Right lobe of liver (tissue), 6 donors: Measurements from ENCODE around the gene SGSM2. TPM values are rescaled to one million over a fixed set of nuclear protein-coding genes. Genes with fewer than 3 reads are reported as not detected.

Experiments
- ATAC-seq, 4 donors: fragments of 200-7000 bp; cut with Tn5 transposase; one replicate each; pipeline ENCODE4 v1.9.1; 2020; ENCODE audit warnings: mild to moderate bottlenecking in 4 of 4, moderate library complexity in 4 of 4
- DNase-seq, 3 donors: peaks; one replicate each; pipeline ENCODE4 v3.0.0-alpha.2; 2020
- H3K27ac ChIP-seq, 3 donors: fragments of 200-600 bp; one replicate each; pipeline ENCODE4 v1.8.0; 2022
- H3K27me3 ChIP-seq, 2 donors: fragments of 200-600 bp; one replicate each; pipeline ENCODE4 v1.8.0; 2022
- H3K36me3 ChIP-seq, 4 donors: fragments of 200-600 bp; sonication (generic) in 1 of 4; one replicate each; pipeline versions ENCODE4 v1.5.1 to v1.8.0; 2017 to 2022; ENCODE audit warnings: control low read depth in 1 of 4
- H3K4me1 ChIP-seq, 4 donors: fragments of 200-600 bp; sonication (generic) in 1 of 4; one replicate each; pipeline versions ENCODE4 v1.5.1 to v1.8.0; 2017 to 2022; ENCODE audit warnings: control low read depth in 1 of 4
- H3K4me3 ChIP-seq, 3 donors: fragments of 200-600 bp; one replicate each; pipeline ENCODE4 v1.8.0; 2022
- H3K9me3 ChIP-seq, 4 donors: fragments of 200-600 bp; sonication (generic) in 1 of 4; one replicate each; pipeline versions ENCODE4 v1.5.1 to v1.8.0; 2017 to 2022; ENCODE audit warnings: control low read depth in 1 of 4
- CTCF ChIP-seq, 4 donors: fragments of 200-600 bp in 3 of 4; fragments of 450-650 bp in 1 of 4; IDR thresholded peaks; one replicate each; pipeline versions ENCODE4 v1.5.1 to v1.8.0; 2016 to 2022; ENCODE audit warnings: antibody characterized with exemption in 4 of 4, mild to moderate bottlenecking in 2 of 4
- POLR2A ChIP-seq: fragments of 450-650 bp; IDR thresholded peaks from one replicate; pipeline ENCODE4 v1.6.1; 2017; ENCODE audit warnings: antibody characterized with exemption, mild to moderate bottlenecking
- WGBS: methylation state at CpG from one replicate; pipeline ENCODE4 v1.1.6; 2018; ENCODE audit warnings: low coverage, low lambda C conversion rate; ENCODE audit not compliant: insufficient coverage; ENCODE audit errors: missing lambda C conversion rate; 5-methylcytosine and 5-hydroxymethylcytosine counted together
- intact Hi-C, 2 donors: fragments of 100-400 bp; cut with DNase I; formaldehyde crosslinking; loops; one replicate each; pipeline versions ENCODE4 v1.11.2 to v1.14.1; 2022
- total RNA-seq, 6 experiments: library from RNA; depleted of rRNA in 2 of 6; stranded (reverse); fragments of >200 nt in 2 of 6; fragmentation: NEBNext Ultra II Directional in 3 of 6; extraction: Animal tissue kit (Norgen Biotek cat#: 25700) in 3 of 6; gene quantifications; one replicate each; pipeline versions ENCODE4 v1.1.0 to v1.2.4, GENCODE V29; 2016 to 2023
- donor health status: DM: no; HTN: yes; CAD: no.
- donor health status: DM: no; HTN: no; CAD: no.
- donor health status: DM: no; HTN: no; CAD: no.
- donor health status: DM: no; HTN: yes; CAD: no.
- donor health status: DM: no; HTN: yes; CAD: no.

Gene SGSM2
- total RNA-seq, 6 experiments from 2014 or later: 6.0 to 17.2 (median 13.2) TPM

GRCh38 chr17:2390199-2390836, 53.0 kb downstream of the SGSM2 start:
- H3K4me3 ChIP-seq: no peak overlapping the region
- ATAC-seq: no peak
- no peak overlapping the region for H3K27ac ChIP-seq
- no peak for DNase-seq
- no peaks in the 10 kb centered on the region for H3K27me3 ChIP-seq
- WGBS: 71% methylated on average over 5 of the region's 12 CpGs
- intact Hi-C loops: no loop called here
- peaks cover 0 to 13% (median 3%) of the 10 kb centered on the region in 4 donors for H3K36me3 ChIP-seq
- H3K9me3 ChIP-seq: no peaks in the 10 kb centered on the region
- TF ChIP-seq POLR2A (no peak), CTCF (IDR thresholded peaks at IDR 0.05) (no peak)
- H3K4me1 ChIP-seq: peaks cover 0 to 18% (median 5%) of the 10 kb centered on the region in 4 donors

GRCh38 chr17:2391597-2392251, 54.4 kb downstream of the SGSM2 start:
- no peaks in the 10 kb centered on the region for H3K27me3 ChIP-seq
- ATAC-seq (no peak), DNase-seq (peak in 1 of 3 donors; percentile 61)
- H3K27ac ChIP-seq: peak overlapping the region; percentile 41 to 98 (median 80)
- intact Hi-C loops: no loop called here
- peaks cover 0 to 8% (median 3%) of the 10 kb centered on the region in 4 donors for H3K36me3 ChIP-seq
- TF ChIP-seq CTCF (IDR thresholded peaks at IDR 0.05): no peak
- TF ChIP-seq POLR2A: no peak
- WGBS: 61% methylated on average over 17 of the region's 18 CpGs
- no peaks in the 10 kb centered on the region for H3K9me3 ChIP-seq
- H3K4me1 ChIP-seq: peaks cover 0 to 23% (median 11%) of the 10 kb centered on the region in 4 donors
- H3K4me3 ChIP-seq: peak overlapping the region in 2 of 3 donors; percentile 39 to 78

- 1% methylated on average over 21 of the region's 83 CpGs for WGBS
- no peak for TF ChIP-seq CTCF (IDR thresholded peaks at IDR 0.05)
- peak; percentile 67 for TF ChIP-seq POLR2A
- intact Hi-C loops: no loop called here
These were observed 55.2 kb downstream of the SGSM2 start for GRCh38 chr17:2392252-2393173.

GRCh38 chr17:2393174-2393953, 56.1 kb downstream of the SGSM2 start:
- Histone ChIP-seq H3K4me1 (peaks cover 0 to 33% (median 18%) of the 10 kb centered on the region in 4 donors), H3K4me3 (peak overlapping the region; percentile 72 to 87 (median 78)), H3K27me3 (no peaks in the 10 kb centered on the region), H3K27ac (peak overlapping the region; percentile 90 to 99 (median 98)), H3K9me3 (no peaks in the 10 kb centered on the region), H3K36me3 (no peaks in the 10 kb centered on the region)
- TF ChIP-seq CTCF (IDR thresholded peaks at IDR 0.05): no peak
- TF ChIP-seq POLR2A: peak; percentile 77
- intact Hi-C loops: no loop called here
- DNase-seq (peak; percentile 94 to 95 (median 95)), ATAC-seq (peak; percentile 47 to 68 (median 61))
- 0% methylated on average over 7 of the region's 99 CpGs for WGBS

More at GRCh38 chr17:2392252-2393173, 55.2 kb downstream of the SGSM2 start:
- peaks cover 0 to under 1% (median 0%) of the 10 kb centered on the region in 4 donors for H3K36me3 ChIP-seq
- H3K27me3 ChIP-seq: no peaks in the 10 kb centered on the region
- DNase-seq: peak; percentile 97 to 98 (median 97)
- peak overlapping the region; percentile 72 to 87 (median 78) for H3K4me3 ChIP-seq
- ATAC-seq: peak; percentile 70 to 76 (median 72)
- peak overlapping the region; percentile 90 to 99 (median 98) for H3K27ac ChIP-seq
- peaks cover 0 to 26% (median 12%) of the 10 kb centered on the region in 4 donors for H3K4me1 ChIP-seq
- no peaks in the 10 kb centered on the region for H3K9me3 ChIP-seq
